Smooth muscle cell (in vitro differentiated cells): Measurements from ENCODE around the gene SHANK3. TPM values are rescaled to one million over a fixed set of nuclear protein-coding genes. Genes with fewer than 3 reads are reported as not detected.

ENCODE experiments used
- DNase-seq: peaks from one replicate; lab custom pipeline; 2025; ENCODE audit not compliant: unreplicated experiment; lab: John Stamatoyannopoulos, UW
- H2AFZ ChIP-seq: fragments of 200-600 bp; sonication (generic); 2 replicates; pipeline ENCODE4 v1.6.0; 2016; ENCODE audit warnings: antibody characterized with exemption, low read depth, mild to moderate bottlenecking
- H3F3A ChIP-seq: fragments of 200-600 bp; sonication (generic); 2 replicates; pipeline ENCODE4 v1.6.0; 2017; ENCODE audit warnings: antibody characterized with exemption, low read depth
- H3K27ac ChIP-seq: fragments of 200-600 bp; sonication (generic); 2 replicates; pipeline ENCODE4 v1.5.1; 2016; ENCODE audit warnings: low read depth, mild to moderate bottlenecking
- H3K27me3 ChIP-seq: fragments of 200-600 bp; sonication (generic); 2 replicates; pipeline ENCODE4 v1.6.1; 2016; ENCODE audit warnings: low read depth, mild to moderate bottlenecking
- H3K36me3 ChIP-seq: fragments of 200-600 bp; sonication (generic); 2 replicates; pipeline ENCODE4 v1.5.1; 2016; ENCODE audit warnings: low read depth
- H3K4me1 ChIP-seq: fragments of 200-600 bp; sonication (generic); 2 replicates; pipeline ENCODE4 v1.5.1; 2016; ENCODE audit warnings: low read depth
- H3K4me2 ChIP-seq: fragments of 200-600 bp; sonication (generic); 2 replicates; pipeline ENCODE4 v1.6.0; 2016; ENCODE audit warnings: mild to moderate bottlenecking
- H3K4me3 ChIP-seq: fragments of 200-600 bp; sonication (generic); 2 replicates; pipeline ENCODE4 v1.5.1; 2016; ENCODE audit warnings: mild to moderate bottlenecking
- H3K79me2 ChIP-seq: fragments of 200-600 bp; sonication (generic); 2 replicates; pipeline ENCODE4 v1.6.0; 2016; ENCODE audit warnings: low read depth, mild to moderate bottlenecking
- H3K9ac ChIP-seq: fragments of 200-600 bp; sonication (generic); 2 replicates; pipeline ENCODE4 v1.6.0; 2016; ENCODE audit warnings: low read depth
- H3K9me3 ChIP-seq: fragments of 200-600 bp; sonication (generic); replicated peaks from 2 replicates; pipeline ENCODE4 v1.5.1; 2016; ENCODE audit warnings: low read depth
- H4K20me1 ChIP-seq: fragments of 200-600 bp; sonication (generic); 2 replicates; pipeline ENCODE4 v1.6.0; 2016; ENCODE audit warnings: low read depth
- WGBS: methylation state at CpG from one replicate; pipeline ENCODE4 v1.1.7; 2016; ENCODE audit warnings: low lambda C conversion rate; 5-methylcytosine and 5-hydroxymethylcytosine counted together
- polyA plus RNA-seq: library from polyadenylated mRNA; unstranded; fragments of >200 nt; fragmentation: Nextera tagmentation; extraction: Ambion mirVana; gene quantifications from 2 replicates; pipeline ENCODE4 v1.2.1, GENCODE V29; 2016
- total RNA-seq: library from RNA; depleted of rRNA; stranded (reverse); fragments of >200 nt; gene quantifications from 2 replicates; pipeline ENCODE4 v1.2.3, GENCODE V29; 2014
- TF ChIP-seq, protein P1 (sequence below): fragments of 200-600 bp; sonication (generic); IDR thresholded peaks from 2 replicates; pipeline ENCODE4 v1.5.1; 2017; ENCODE audit warnings: borderline replicate concordance, mild to moderate bottlenecking, antibody characterized with exemption; ENCODE audit not compliant: insufficient read depth, poor library complexity, severe bottlenecking

Gene SHANK3
- total and polyA plus RNA-seq, 2 experiments from 2014 or later = 1.9 to 2.0 TPM

DNA sequence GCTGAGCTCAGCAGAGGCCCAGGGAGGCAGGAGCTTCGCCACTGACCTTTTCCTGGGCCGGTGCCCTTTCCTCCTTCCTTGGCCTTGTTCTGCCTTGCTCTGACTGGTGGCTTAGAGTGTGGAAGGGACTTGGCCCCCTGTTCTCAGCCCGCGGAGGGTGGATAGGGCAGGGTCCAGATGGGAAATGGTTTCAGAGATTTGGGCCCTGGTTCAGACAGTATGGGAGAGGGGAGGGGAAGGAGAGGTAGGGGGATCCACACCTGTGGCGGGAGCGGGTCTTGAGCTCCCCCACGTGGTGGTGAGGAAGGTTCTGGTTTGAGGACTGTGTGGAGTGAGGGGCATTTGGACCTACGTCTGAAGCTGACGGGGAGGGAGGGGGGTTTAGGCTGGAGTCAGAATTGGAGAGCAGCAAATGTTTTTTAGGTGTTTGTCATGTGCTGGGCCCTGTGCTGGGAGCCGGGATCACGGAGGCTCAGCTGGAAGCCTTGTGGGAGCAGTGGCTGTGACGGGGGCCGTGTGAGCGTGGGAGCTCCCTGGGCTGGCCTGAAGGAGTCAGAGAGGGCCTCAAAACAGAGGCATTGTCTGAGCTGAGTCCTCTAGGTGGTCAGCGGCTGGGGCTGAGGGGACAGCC is 27.2 kb downstream of the SHANK3 start:
- Histone ChIP-seq H3K27me3 (no peaks in the 10 kb centered on the region), H3K36me3 (no peaks in the 10 kb centered on the region), H3K4me2 (no peak overlapping the region), H3K4me1 (peaks cover 7% of the 10 kb centered on the region), H3K79me2 (peaks cover 5% of the 10 kb centered on the region), H3K27ac (no peak overlapping the region), H3F3A (no peaks in the 10 kb centered on the region), H3K4me3 (no peak overlapping the region), H3K9ac (no peak overlapping the region), H4K20me1 (peaks cover 36% of the 10 kb centered on the region), H3K9me3 (no peaks in the 10 kb centered on the region), H2AFZ (no peak overlapping the region)
- DNase-seq = no peak
- TF ChIP-seq, protein P1, sequence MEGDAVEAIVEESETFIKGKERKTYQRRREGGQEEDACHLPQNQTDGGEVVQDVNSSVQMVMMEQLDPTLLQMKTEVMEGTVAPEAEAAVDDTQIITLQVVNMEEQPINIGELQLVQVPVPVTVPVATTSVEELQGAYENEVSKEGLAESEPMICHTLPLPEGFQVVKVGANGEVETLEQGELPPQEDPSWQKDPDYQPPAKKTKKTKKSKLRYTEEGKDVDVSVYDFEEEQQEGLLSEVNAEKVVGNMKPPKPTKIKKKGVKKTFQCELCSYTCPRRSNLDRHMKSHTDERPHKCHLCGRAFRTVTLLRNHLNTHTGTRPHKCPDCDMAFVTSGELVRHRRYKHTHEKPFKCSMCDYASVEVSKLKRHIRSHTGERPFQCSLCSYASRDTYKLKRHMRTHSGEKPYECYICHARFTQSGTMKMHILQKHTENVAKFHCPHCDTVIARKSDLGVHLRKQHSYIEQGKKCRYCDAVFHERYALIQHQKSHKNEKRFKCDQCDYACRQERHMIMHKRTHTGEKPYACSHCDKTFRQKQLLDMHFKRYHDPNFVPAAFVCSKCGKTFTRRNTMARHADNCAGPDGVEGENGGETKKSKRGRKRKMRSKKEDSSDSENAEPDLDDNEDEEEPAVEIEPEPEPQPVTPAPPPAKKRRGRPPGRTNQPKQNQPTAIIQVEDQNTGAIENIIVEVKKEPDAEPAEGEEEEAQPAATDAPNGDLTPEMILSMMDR = no peak
- 73% methylated on average over 15 of the region's 15 CpGs for WGBS

DNA sequence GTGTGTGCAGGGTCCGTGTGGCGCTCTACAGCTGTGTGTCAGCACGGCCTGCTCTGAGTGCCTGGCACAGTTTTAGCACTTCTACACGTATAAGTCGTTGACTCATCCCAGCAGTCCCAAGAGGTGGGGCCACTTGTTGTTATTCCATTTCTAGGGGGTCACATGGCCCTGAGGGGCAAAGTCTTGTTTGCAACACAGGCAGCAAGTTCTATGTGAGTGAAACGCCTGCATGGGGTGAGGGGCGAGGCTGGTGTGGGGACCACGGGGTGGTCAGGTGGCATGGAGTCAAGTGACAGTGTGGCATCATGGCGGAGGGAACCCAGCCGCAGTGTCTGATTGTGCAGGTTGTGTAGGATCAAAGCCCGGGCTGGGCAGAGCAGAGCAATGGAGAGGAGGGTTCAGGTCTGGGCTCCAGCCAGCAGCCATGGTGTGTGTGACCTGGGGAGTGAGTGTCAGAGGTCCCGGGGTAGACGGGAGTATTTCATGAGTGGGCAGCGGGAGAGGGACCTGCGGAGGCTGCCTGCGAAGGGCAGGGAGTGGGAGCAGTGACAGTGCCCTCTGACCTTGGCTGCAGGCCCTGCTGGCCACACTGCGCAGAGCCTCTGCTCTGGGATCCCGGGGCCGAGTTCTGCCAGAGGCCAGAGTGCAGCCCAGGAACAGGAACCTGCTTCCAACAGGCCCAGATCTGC is 27.9 kb downstream of the SHANK3 start:
- Histone ChIP-seq H4K20me1 (peaks cover 36% of the 10 kb centered on the region), H3K4me1 (peaks cover 7% of the 10 kb centered on the region)
- no peak for DNase-seq

DNA sequence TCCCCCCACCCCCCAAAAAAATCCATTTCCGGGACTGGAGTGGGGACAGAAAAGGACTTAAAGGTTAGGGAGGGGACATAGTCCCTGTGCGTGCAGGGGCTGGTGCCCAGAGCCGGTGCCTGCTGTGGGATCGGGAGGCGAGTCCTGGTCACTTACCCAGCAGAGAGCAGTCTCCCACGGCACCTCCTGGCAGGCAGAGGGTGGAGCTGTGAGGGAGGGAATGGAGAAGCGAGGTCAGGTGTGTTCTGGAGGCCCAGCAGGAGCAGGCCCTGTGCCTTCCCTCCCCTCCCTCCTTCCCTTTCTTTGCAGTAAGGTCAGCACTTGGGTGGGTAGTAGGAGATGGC is 28.4 kb downstream of the SHANK3 start:
- H3K4me1 ChIP-seq = peaks cover 7% of the 10 kb centered on the region
- H3K4me2 ChIP-seq = no peak overlapping the region
- H4K20me1 ChIP-seq = peaks cover 36% of the 10 kb centered on the region
- no peak overlapping the region for H3K27ac ChIP-seq
- no peak overlapping the region for H2AFZ ChIP-seq
- TF ChIP-seq, protein P1 = no peak
- H3K4me3 ChIP-seq = no peak overlapping the region
- peaks cover 5% of the 10 kb centered on the region for H3K79me2 ChIP-seq
- H3K36me3 ChIP-seq = no peaks in the 10 kb centered on the region
- DNase-seq = no peak
- H3F3A ChIP-seq = no peaks in the 10 kb centered on the region
- H3K27me3 ChIP-seq = no peaks in the 10 kb centered on the region
- 86% methylated on average over 7 of the region's 7 CpGs for WGBS
- H3K9me3 ChIP-seq = no peaks in the 10 kb centered on the region
- no peak overlapping the region for H3K9ac ChIP-seq

More for the DNA sequence above, 27.9 kb downstream of the SHANK3 start:
- TF ChIP-seq, protein P1 = no peak
- H3K79me2 ChIP-seq = peaks cover 5% of the 10 kb centered on the region
- no peak overlapping the region for H2AFZ ChIP-seq
- H3K27ac ChIP-seq = no peak overlapping the region
- no peak overlapping the region for H3K4me2 ChIP-seq
- H3K4me3 ChIP-seq = no peak overlapping the region
- H3K27me3 ChIP-seq = no peaks in the 10 kb centered on the region
- no peak overlapping the region for H3K9ac ChIP-seq
- H3K9me3 ChIP-seq = no peaks in the 10 kb centered on the region
- H3F3A ChIP-seq = no peaks in the 10 kb centered on the region
- no peaks in the 10 kb centered on the region for H3K36me3 ChIP-seq
- 87% methylated on average over 19 of the region's 19 CpGs for WGBS
